Right ventricle myocardium inferior (tissue), 1 donor: ENCODE measurements around the gene USH1C. TPM values are rescaled to one million over a fixed set of nuclear protein-coding genes. Genes with fewer than 3 reads are reported as not detected.

Experiments used
- ATAC-seq: fragments of 200-7000 bp; cut with Tn5 transposase; one replicate; pipeline ENCODE4 v1.9.1; 2020; ENCODE audit warnings: mild to moderate bottlenecking, moderate library complexity
- DNase-seq: peaks from one replicate; pipeline ENCODE4 v3.0.0; 2021; ENCODE audit errors: missing footprints
- intact Hi-C: fragments of 100-400 bp; cut with DNase I; formaldehyde crosslinking; loops from one replicate; pipeline ENCODE4 v1.11.0; 2022
- total RNA-seq: library from RNA; stranded (reverse); fragmentation: NEBNext Ultra II Directional; extraction: Animal tissue kit (Norgen Biotek cat#: 25700); gene quantifications from one replicate; pipeline ENCODE4 v1.2.1, GENCODE V29; 2021
- donor health status: DM: no; HTN: yes; CAD: no; lungs with severe emphysema.

The USH1C gene
- total RNA-seq, 1 donor from 2014 or later, result not detected

DNA sequence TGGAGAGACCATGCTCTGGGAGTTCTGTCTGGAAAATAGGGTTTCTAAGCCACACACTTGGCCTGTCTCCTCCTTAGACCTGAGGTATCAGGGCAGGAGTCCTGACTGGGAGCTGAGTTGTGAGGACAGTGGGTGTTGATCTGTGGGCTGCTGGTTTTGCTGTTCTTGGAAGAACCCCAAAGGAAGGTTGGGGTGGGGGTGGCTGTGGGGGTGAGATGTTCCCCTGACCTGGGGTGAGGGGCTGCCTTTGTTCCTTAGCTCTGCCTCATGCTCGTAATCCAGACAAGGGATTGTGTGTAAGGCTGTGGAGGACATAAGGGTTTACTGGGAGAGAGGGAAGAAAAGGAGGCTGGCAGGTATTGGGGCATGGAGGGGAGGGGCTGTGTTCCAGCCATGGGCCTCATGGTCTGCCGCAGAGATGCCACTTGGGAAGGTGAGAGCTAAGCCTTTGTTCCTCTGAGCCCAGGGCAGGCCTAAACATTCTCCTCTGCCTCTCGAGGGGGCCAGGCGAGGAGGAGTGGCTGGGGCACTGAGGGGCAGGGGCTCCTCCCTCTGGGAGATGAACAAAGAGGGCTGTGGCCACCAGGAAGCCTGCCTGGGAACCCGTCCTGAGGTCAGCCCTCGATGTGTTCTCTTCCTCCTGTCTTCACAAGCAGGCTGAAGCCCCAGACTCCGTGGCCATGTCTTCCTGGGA lies 7.3 kb upstream of the USH1C start:
- ATAC-seq (no peak), DNase-seq (no peak)
- intact Hi-C loops, result no loop called here

DNA sequence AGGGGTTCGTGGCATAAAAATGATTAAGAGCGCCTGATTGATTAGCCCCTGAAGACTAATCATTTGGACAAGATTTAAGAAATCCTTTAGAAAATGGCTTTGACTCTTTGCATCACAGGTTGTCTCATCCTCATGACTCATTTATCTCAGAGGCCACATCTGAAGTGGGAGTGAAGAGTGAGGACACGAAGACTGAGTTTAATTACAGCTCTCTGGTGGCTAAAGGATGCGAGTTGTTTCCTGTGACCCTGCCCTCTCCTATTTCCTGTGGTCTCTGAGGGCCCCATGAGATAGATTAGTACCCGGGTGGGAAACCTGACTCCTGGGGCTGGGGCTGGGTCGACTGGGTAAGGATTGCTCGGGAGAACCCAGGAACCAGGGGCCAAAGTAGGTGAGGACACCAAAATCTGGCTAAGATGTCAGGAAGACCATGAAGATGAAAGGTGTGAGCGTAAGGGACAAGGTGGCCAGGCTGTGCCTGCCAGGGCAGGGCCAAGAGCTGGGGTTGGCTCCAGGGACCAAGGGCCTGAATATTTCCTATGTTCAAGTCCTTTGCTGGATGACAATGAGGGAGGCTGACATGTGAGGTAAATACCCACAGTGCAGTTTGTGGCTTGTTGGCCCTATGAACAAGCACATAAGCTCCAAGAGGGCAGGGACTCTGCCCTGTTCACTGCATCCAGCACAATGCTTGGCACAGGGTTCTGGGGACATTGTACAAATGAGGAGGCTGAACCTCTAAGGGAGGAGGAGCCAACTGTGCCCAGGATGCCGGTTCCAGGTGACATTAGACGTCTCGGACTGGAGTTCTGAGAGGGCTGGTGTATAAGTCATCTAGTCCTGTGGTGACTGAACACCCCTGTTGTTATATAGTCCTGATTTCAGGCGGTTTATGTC lies 6.5 kb upstream of the USH1C start:
- DNase-seq (no peak), ATAC-seq (no peak)
- intact Hi-C loops, result no loop called here

- ATAC-seq (no peak), DNase-seq (no peak)
- intact Hi-C loops, result no loop called here
Observed at GRCh38 chr11:17548444-17548843, 4.2 kb upstream of the USH1C start.

DNA sequence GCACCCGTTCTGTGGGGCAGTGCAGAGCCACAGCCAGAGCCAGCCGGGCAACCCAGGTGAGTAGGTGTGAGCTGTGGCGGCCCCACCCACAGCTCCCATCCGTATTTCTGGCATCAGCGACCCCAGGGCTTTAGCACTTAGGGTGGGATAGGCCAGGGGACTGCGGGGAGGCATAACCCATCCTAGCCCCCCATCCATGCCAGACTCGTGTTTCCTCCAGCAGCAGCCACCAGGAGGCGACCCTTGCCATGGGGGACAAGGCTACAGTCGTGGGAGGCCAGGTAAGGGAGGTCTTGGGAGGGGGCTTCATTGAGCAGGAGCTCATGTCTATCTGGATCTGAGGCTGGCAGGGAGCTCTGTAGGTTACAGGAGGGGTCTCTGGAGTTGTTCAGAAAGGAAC lies 3.7 kb upstream of the USH1C start:
- DNase-seq, result no peak
- no peak for ATAC-seq
- intact Hi-C loops, result no loop called here

DNA sequence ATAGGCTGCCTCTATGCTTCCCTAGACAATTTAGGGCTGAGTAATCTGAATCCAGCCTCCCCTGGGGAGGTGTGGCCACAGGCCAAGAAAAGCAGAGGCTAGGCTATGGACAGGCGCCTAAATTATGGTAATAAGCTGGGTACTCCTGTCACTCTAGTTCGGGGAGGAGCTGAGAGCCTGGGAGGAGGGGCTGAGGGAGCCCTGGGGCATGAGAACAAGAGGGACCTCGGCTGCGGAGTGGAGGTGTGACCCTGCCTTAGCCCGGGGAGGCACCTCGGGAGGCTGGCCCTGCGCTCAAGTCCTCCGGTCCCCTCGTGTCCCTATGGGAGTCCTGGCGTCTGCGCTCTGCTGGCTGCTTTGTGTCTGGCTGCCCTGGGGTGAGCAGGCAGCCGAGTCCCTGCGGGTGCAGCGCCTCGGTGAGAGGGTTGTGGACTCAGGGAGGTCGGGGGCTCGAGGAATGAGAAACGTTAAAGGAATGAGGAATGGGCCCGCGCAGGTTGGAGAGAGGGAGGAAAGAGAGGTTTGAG lies 2.9 kb upstream of the USH1C start, which contains the start of gene OTOG:
Gene OTOG (plus strand): TSS at position 209 of the 527 bp plus-strand sequence. CDS start 114 bp downstream, at position 323.
- DNase-seq (no peak), ATAC-seq (no peak)
- intact Hi-C loops, result no loop called here

GRCh38 chr11:17546240-17546639 lies 2.0 kb upstream of the USH1C start:
- intact Hi-C loops, result no loop called here
- ATAC-seq, result no peak
- no peak for DNase-seq

DNA sequence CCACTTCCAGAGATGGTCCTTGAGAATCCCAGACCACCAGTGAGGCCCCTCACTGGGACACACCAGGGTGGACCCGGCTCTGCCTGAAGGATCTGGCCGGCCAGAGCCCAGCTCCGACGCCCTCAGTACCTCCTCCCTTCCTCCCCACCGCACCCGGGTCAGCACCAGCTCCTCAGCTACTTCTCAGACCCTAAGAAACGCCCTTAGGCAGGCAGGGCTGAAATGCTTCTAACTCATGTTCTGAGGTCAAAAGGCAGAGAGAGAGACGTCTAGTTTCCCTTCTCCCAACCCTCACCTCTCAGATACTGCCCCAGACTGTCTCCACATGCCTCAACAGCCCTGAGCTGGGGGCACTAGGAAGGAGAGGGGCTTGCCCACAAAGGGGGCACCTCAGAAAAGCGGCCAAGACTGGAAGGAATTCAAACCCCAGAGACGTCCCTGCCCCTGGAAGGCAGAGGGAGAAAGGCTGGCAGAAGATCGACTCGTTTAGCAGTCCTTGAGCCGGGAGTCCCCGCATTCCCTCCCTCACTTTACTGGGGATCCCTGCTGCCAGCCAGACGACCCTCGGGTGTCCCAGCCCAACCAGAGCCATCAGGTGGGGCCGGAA lies 539 bp downstream of the USH1C start:
- ATAC-seq, result no peak
- intact Hi-C loops, result no loop called here

GRCh38 chr11:17543041-17543440 lies 1.2 kb downstream of the USH1C start:
- no peak for DNase-seq
- ATAC-seq, result no peak
- intact Hi-C loops, result no loop called here

More for the DNA sequence above, 539 bp downstream of the USH1C start:
- no peak for DNase-seq

DNA sequence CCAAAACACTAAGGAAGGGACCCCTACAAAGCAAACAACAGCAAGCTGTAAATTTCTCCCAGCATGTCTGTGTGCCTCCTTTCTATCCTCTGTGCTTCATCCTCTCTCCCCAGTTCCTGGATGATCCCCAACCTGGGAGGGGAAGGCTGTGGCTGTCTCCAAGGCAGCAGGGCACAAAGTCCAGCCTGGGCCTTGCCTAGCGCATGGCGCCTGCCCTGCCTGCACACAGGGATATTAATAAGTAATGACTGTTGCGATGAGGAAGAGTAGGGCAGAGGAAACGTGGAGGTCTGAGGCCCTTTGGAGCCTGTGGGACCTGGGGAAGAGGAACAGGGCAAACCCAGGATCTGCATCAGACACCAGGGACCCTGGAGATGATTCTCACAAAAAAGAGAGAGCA lies 2.0 kb downstream of the USH1C start:
- ATAC-seq, result no peak
- intact Hi-C loops, result no loop called here
- no peak for DNase-seq

GRCh38 chr11:17541330-17541885 lies 2.8 kb downstream of the USH1C start:
- intact Hi-C loops, result no loop called here
- ATAC-seq, result no peak
- DNase-seq, result no peak

DNA sequence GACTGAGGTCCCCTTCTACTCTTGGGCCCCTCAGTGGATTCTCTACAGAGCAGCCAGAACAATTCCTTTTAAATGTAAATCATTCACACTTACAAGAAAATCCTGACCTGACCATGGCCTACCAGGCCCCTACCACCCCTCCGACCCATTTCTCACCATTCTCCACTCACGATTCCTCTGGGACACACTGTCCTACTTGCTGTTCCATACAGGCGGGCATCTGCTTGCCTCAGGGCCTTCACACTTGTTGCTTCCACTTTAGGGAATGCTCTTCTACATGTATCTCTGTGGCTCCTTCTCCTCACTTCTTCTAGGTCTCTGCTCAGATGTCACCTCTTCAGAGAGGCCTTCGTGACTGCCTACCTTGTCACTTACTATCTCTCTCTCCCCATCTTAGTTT lies 3.4 kb downstream of the USH1C start:
- ATAC-seq, result no peak

DNA sequence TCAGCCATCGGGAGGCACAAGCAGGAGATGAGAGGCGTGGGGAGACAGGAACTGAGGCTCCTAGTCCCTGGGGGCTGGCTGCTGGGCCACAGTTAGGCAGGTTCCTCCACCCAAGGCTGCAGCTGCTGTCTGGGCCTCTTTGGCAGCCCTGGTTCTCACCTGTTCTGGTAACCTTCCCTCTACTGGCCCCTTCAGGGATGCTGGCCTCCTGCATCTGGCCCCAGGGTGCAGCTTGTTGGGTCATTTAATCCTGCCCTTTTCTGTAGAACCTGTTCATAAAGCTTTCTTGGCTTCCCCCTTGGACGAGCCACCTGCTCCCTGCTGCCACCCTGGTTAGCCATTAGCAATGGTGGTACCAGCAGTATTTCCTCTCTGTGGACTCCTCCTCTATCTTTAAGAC lies 5.5 kb downstream of the USH1C start:
- DNase-seq, result no peak
- ATAC-seq, result no peak
- intact Hi-C loops, result no loop called here

More for the DNA sequence above, 3.4 kb downstream of the USH1C start:
- no peak for DNase-seq
- intact Hi-C loops, result no loop called here

GRCh38 chr11:17538054-17538453 lies 6.2 kb downstream of the USH1C start:
- intact Hi-C loops, result no loop called here
- DNase-seq (no peak), ATAC-seq (no peak)

- ATAC-seq (no peak), DNase-seq (no peak)
- intact Hi-C loops, result no loop called here
Observed at GRCh38 chr11:17537261-17537660, 7.0 kb downstream of the USH1C start.

DNA sequence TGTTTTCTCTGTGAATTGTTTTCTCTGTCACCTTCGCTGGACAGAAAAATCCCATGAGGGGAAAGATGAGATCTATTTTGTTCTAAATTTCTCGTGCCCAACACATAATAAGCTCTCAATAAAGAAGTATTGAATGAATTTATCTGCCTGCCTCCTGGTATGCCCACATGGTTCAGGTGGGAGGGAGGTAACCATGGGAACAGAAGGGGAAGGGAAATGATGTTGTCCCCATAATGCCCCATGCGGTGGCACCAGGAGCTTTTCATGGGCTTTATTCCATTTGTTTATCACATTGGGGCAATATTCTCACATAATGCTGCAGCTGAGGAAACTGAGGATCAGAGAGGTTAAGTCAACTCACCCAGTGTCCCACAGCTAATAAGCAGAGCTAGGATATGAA lies 8.7 kb downstream of the USH1C start:
- intact Hi-C loops, result no loop called here
- ATAC-seq (no peak), DNase-seq (no peak)

DNA sequence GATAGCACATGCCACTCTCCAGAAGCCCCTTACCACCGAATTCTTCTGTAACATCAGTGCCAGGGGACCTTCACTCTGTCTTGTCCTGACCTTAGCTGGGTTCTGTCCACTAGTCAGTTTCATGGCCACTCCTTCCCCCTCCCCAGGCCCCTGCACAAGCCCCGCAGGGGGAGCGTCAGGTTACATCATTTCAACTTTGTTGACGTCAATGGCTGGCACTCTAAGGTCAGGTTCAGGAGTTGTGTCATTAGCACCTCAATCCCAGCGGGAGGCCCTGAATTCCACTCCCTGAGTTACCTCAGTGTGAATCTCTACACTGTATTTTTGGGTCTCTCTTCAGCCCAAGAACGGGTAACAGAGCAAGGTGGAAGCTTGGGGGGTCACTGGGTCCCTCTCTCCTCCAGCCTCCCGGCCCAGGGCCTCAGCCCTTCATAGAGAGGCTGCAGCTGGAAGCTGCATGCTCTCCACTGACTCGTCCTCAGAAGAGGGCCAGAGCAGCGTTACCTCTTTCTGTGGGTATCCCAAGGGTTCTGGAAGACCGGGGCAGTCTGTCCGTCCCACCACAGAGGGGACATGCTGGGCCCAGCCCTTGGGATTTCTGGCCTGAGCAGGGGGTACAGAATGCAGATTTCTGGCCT lies 10.3 kb downstream of the USH1C start:
- intact Hi-C loops, result no loop called here
- DNase-seq (no peak), ATAC-seq (no peak)

GRCh38 chr11:17533341-17533740 lies 10.9 kb downstream of the USH1C start:
- DNase-seq (no peak), ATAC-seq (no peak)
- intact Hi-C loops, result no loop called here

GRCh38 chr11:17532784-17533183 lies 11.4 kb downstream of the USH1C start:
- DNase-seq (no peak), ATAC-seq (no peak)
- intact Hi-C loops, result no loop called here

GRCh38 chr11:17531636-17532113 lies 12.5 kb downstream of the USH1C start:
- ATAC-seq (no peak), DNase-seq (no peak)
- intact Hi-C loops, result no loop called here
